SHP77 treated with DMSO at 0.1 percent for 48 hours (cell line): ENCODE results near the gene IFIT1.
"Not testable (repeated sequence)": the region's sequence is repeated elsewhere in the genome, so short reads cannot be mapped to it uniquely, and the experiment has no call there.

ENCODE experiments used
- DNase-seq: peaks from one replicate; lab custom pipeline; 2025; lab: John Stamatoyannopoulos, UW

Gene IFIT1

GRCh38 chr10:89391907-89392756, at the start of gene IFIT1:
Gene IFIT1 (plus strand): TSS chr10:89392623. CDS start chr10:89392713, 90 bp downstream.
- no peak for DNase-seq

GRCh38 chr10:89343089-89343767, 49.2 kb upstream of the IFIT1 start:
- no peak for DNase-seq

- DNase-seq = no peak
These were observed 48.3 kb upstream of the IFIT1 start for GRCh38 chr10:89344156-89344555.

- DNase-seq = no peak
These were observed 46.9 kb upstream of the IFIT1 start for GRCh38 chr10:89345367-89346000.

- no peak for DNase-seq
These were observed 45.8 kb upstream of the IFIT1 start for GRCh38 chr10:89346405-89347254.

- DNase-seq = no peak
These were observed 44.5 kb upstream of the IFIT1 start for GRCh38 chr10:89347701-89348457.

GRCh38 chr10:89348481-89348880, 43.9 kb upstream of the IFIT1 start:
- no peak for DNase-seq

GRCh38 chr10:89348975-89349374, 43.4 kb upstream of the IFIT1 start:
- no peak for DNase-seq

- not testable (repeated sequence) for DNase-seq
These were observed 41.6 kb upstream of the IFIT1 start for GRCh38 chr10:89350631-89351315.

- DNase-seq = no peak
These were observed 41.0 kb upstream of the IFIT1 start for GRCh38 chr10:89351412-89351779.

GRCh38 chr10:89351780-89352597, 40.4 kb upstream of the IFIT1 start:
- DNase-seq = no peak

- DNase-seq = no peak
These were observed 39.6 kb upstream of the IFIT1 start for GRCh38 chr10:89352802-89353201.

GRCh38 chr10:89355394-89355931, 37.0 kb upstream of the IFIT1 start:
- DNase-seq = no peak

GRCh38 chr10:89357096-89357495, 35.3 kb upstream of the IFIT1 start:
- no peak for DNase-seq

GRCh38 chr10:89357975-89358374, 34.4 kb upstream of the IFIT1 start:
- DNase-seq = no peak

- DNase-seq = no peak
These were observed 32.3 kb upstream of the IFIT1 start for GRCh38 chr10:89360157-89360556.

- no peak for DNase-seq
These were observed 29.5 kb upstream of the IFIT1 start for GRCh38 chr10:89362929-89363328.

- DNase-seq = no peak
These were observed 28.5 kb upstream of the IFIT1 start for GRCh38 chr10:89363729-89364442.

GRCh38 chr10:89364531-89364930, 27.9 kb upstream of the IFIT1 start:
- DNase-seq = no peak
